A673 (cell line): Measurements from ENCODE around the gene OGA.

ENCODE experiments used
- CTCF ChIP-seq: fragments of 300-800, 200-600 bp; sonication (generic); conservative IDR thresholded peaks from 2 replicates; pipeline ENCODE4 v1.5.1; 2017; ENCODE audit warnings: low read depth, mild to moderate bottlenecking, antibody characterized with exemption, low read length, moderate library complexity, mixed read lengths
- EZH2 ChIP-seq: fragments of 200-600 bp; sonication (generic); IDR thresholded peaks from 2 replicates; pipeline ENCODE4 v1.6.1; 2017; ENCODE audit warnings: borderline replicate concordance, low read depth, mild to moderate bottlenecking, mixed read lengths, antibody characterized with exemption, low read length; ENCODE audit not compliant: poor library complexity, severe bottlenecking

DNA sequence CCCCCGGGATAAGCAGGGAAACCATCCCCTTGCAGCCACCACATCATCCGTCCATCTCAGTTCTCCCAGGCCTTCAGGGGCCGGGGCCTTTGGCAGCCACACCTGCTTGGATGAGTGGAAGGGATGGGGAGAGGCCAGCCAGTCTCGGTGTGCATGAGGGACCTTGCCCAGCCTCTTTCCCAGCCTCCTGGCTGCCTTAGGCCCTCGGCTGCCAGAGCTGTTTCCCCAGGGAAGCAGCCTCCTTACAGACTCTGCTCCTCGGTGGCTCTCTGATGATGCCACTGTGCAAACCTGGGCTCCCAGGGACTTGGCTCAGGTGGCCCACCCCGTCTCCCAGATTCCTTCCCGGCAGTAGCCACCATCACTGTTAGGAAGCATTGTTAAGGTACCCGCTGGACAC, 57.0 kb downstream of the OGA start:
- TF ChIP-seq CTCF (no peak), EZH2 (no peak)
